ENCODE measurements around the gene LONP1. TPM values are rescaled to one million over a fixed set of nuclear protein-coding genes. Genes with fewer than 3 reads are reported as not detected.

Gene LONP1
- total RNA-seq, 1 experiment from 2014 or later = 113 TPM

DNA sequence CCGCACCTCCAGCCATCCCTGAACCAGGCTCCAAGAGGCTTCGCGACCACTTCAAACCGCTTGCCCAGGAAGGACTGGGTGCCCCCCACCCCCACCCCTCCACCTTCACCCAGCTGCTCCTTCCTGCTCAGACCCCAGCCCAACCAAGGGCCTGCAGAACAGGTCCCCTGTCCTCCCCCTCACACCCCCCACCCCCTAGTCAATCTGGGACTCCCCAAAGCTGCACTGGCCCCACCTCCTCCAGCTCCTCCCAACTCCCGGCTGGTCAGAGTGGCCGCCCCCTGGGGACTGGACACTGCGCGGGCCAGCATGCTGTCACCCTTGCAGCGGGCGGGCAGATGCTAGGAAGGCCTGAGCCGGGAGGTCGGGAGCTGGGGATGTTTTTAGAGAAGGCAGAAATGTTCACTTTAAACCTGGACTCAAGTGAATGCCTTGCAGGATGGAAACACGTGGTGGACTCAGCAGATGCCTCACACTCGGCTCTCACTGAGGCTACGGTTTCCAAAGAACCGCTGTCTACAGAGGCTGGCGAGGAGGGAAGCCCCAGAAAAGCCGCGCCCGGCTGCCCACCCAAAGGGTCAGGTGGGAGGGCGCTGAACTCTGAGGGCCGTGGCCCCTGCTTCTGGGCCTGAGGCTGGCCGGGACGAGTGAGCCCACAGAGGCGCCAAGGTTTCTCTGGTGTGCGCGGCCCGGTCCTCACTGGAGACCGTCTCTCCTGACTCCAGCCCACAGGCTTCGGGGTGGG lies 21.9 kb downstream of the LONP1 start:
- Histone ChIP-seq H4K8ac (replicated peaks; ENCODE audit: insufficient read length, low read depth, low read length) (no peak overlapping the region), H3K79me1 (ENCODE audit: insufficient read depth, low read depth, low read length, poor library complexity, severe bottlenecking) (no peaks in the 10 kb centered on the region), H2BK15ac (ENCODE audit: low read depth, low read length) (no peak overlapping the region), H3K4ac (ENCODE audit: low read depth, low read length) (no peak overlapping the region), H4K20me1 (ENCODE audit: control insufficient read depth, insufficient read depth, insufficient read length) (no peaks in the 10 kb centered on the region), H3K27ac (ENCODE audit: insufficient read length, low read depth, low read length) (no peak overlapping the region), H3K9ac (ENCODE audit: extremely low read depth, insufficient read length, low read length) (no peak overlapping the region), H2BK5ac (ENCODE audit: insufficient read length, low read length) (no peak overlapping the region), H2BK120ac (ENCODE audit: low read depth, low read length, poor library complexity, severe bottlenecking) (no peak overlapping the region), H2AFZ (ENCODE audit: low read length) (no peak overlapping the region), H3K18ac (ENCODE audit: insufficient read length, low read depth, low read length) (no peak overlapping the region), H2AK5ac (ENCODE audit: insufficient read length, low read length) (no peak overlapping the region), H3K27me3 (ENCODE audit: insufficient read depth, low read length) (no peaks in the 10 kb centered on the region), H4K91ac (ENCODE audit: insufficient read length, low read depth, low read length) (no peak overlapping the region), H3K4me2 (ENCODE audit: insufficient read depth, insufficient read length, low read length) (no peak overlapping the region), H3K23ac (ENCODE audit: insufficient read length, low read depth, low read length) (no peak overlapping the region), H3K4me1 (ENCODE audit: insufficient read depth, low read length) (no peaks in the 10 kb centered on the region), H2BK12ac (ENCODE audit: insufficient read length, low read depth, low read length) (no peak overlapping the region), H3K23me2 (ENCODE audit: insufficient read length, low read depth, low read length, poor library complexity, severe bottlenecking) (no peaks in the 10 kb centered on the region), H3T11ph (ENCODE audit: low read length) (no peak overlapping the region), H3K14ac (ENCODE audit: insufficient read depth, low read length) (no peak overlapping the region), H3K79me2 (ENCODE audit: insufficient read depth, low read length) (no peaks in the 10 kb centered on the region), H3K56ac (ENCODE audit: insufficient read length, low read depth, low read length) (no peak overlapping the region), H2BK20ac (ENCODE audit: low read depth, low read length, poor library complexity, severe bottlenecking) (no peak overlapping the region), H3K9me3 (ENCODE audit: control insufficient read depth, low read depth, low read length) (no peaks in the 10 kb centered on the region), H4K5ac (ENCODE audit: insufficient read length, low read depth, low read length) (no peak overlapping the region)
- no peak overlapping the region for H3K4me3 Mint-ChIP-seq
- H3K4me1 Mint-ChIP-seq = peaks cover 0 to 3% of the 10 kb centered on the region in 2 experiments; a peak in 1 of 4 replicates
- WGBS (ENCODE audit: extremely low coverage, insufficient read length, low lambda C conversion rate) = no CpG with 5 or more reads among the region's 30 CpGs
- H3K27ac Mint-ChIP-seq = peak overlapping the region in 1 of 3 experiments; percentile 70; a peak in 1 of 7 replicates
- H3K36me3 Mint-ChIP-seq (ENCODE audit: insufficient read depth in 1 of 3, low read depth in 3 of 3) = peaks cover 41 to 70% (median 58%) of the 10 kb centered on the region in 3 experiments
- TF ChIP-seq, protein P1, sequence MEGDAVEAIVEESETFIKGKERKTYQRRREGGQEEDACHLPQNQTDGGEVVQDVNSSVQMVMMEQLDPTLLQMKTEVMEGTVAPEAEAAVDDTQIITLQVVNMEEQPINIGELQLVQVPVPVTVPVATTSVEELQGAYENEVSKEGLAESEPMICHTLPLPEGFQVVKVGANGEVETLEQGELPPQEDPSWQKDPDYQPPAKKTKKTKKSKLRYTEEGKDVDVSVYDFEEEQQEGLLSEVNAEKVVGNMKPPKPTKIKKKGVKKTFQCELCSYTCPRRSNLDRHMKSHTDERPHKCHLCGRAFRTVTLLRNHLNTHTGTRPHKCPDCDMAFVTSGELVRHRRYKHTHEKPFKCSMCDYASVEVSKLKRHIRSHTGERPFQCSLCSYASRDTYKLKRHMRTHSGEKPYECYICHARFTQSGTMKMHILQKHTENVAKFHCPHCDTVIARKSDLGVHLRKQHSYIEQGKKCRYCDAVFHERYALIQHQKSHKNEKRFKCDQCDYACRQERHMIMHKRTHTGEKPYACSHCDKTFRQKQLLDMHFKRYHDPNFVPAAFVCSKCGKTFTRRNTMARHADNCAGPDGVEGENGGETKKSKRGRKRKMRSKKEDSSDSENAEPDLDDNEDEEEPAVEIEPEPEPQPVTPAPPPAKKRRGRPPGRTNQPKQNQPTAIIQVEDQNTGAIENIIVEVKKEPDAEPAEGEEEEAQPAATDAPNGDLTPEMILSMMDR (conservative IDR thresholded peaks at IDR 0.05) = no peak
- peaks cover under 1 to 12% of the 10 kb centered on the region in 2 experiments; a peak in 3 of 5 replicates for H3K9me3 Mint-ChIP-seq
- DNase-seq = no peak
- peaks cover 4% of the 10 kb centered on the region; the same call in 1 of the 2 replicates for H3K27me3 Mint-ChIP-seq (ENCODE audit: low read depth)
